K562 (cell line): ENCODE data around the gene MYH6. TPM values are rescaled to one million over a fixed set of nuclear protein-coding genes. Genes with fewer than 3 reads are reported as not detected.

Source experiments
- HDAC3 ChIP-seq: fragments of 450-650 bp; IDR thresholded peaks from 2 replicates; pipeline ENCODE4 v1.6.1; 2018; ENCODE audit warnings: borderline replicate concordance, mild to moderate bottlenecking, moderate library complexity; ENCODE audit not compliant: partially characterized antibody
- MYC ChIP-seq, 2 experiments: fragments of 250-450 bp in 1 of 2; sonication (Bioruptor Pico) in 1 of 2; IDR thresholded peaks; 2 replicates each; pipeline versions ENCODE4 v1.5.1 to v1.6.1; 2012 to 2021; ENCODE audit warnings: low read depth in 2 of 2, borderline replicate concordance in 1 of 2, improper control_type of control experiment in 1 of 2, low read length in 1 of 2, mild to moderate bottlenecking in 1 of 2, moderate library complexity in 1 of 2
- NONO ChIP-seq, 2 experiments: fragments of 200-400 bp in 1 of 2; fragments of 450-650 bp in 1 of 2; formaldehyde crosslinking in 1 of 2; IDR thresholded peaks; 2 replicates each; pipeline ENCODE4 v1.6.1; 2017; ENCODE audit warnings: low read depth in 2 of 2, mild to moderate bottlenecking in 2 of 2, moderate library complexity in 2 of 2, low read length in 1 of 2
- PURB ChIP-seq: sonication (generic); formaldehyde crosslinking; IDR thresholded peaks from 2 replicates; pipeline ENCODE4 v1.9.0; 2021; ENCODE audit warnings: low read depth, mild to moderate bottlenecking, missing genetic modification reagents
- RBBP5 ChIP-seq: fragments of 200-600 bp; sonication (generic); IDR thresholded peaks from 2 replicates; pipeline ENCODE4 v1.6.1; 2012; ENCODE audit warnings: borderline replicate concordance, mild to moderate bottlenecking, low read length, control low read depth, inconsistent platforms; ENCODE audit not compliant: insufficient read depth, poor library complexity, severe bottlenecking
- RFX7 ChIP-seq: fragments of 250-450 bp; sonication (Bioruptor Pico); IDR thresholded peaks from 2 replicates; pipeline ENCODE4 v1.5.1; 2021; ENCODE audit warnings: mild to moderate bottlenecking
- polyA plus RNA-seq, 8 experiments: library from polyadenylated mRNA; depleted of rRNA in 4 of 8; stranded (reverse) in 5 of 8; unstranded in 3 of 8; fragments of >200 nt; fragmentation: Nextera tagmentation in 2 of 8; fragmentation: Illumina TruSeq in 1 of 8; extraction: Ambion mirVana in 2 of 8; extraction: Trizol in 1 of 8; gene quantifications; 2 replicates each; pipeline versions ENCODE4 v1.2.1 to v1.2.3, GENCODE V29; 2011 to 2014; ENCODE audit warnings: inconsistent platforms in 1 of 8, missing spikeins in 1 of 8
- total RNA-seq, 7 experiments: library from RNA; depleted of rRNA in 6 of 7; stranded (reverse); fragments of >200 nt in 6 of 7; fragmentation: Illumina TruSeq in 2 of 7; extraction: Trizol in 2 of 7; gene quantifications; 2 replicates each; pipeline versions ENCODE4 v1.2.1 to v1.2.3, GENCODE V29; 2011 to 2021; ENCODE audit warnings: low replicate concordance in 1 of 7
- TF ChIP-seq, protein P1 (sequence below): fragments of 200-800 bp; sonication (Bioruptor generic); IDR thresholded peaks from 2 replicates; pipeline ENCODE4 v1.6.1; 2017; ENCODE audit warnings: missing genetic modification characterization, missing compliant biosample characterization
- TF ChIP-seq, protein P2 (sequence below): fragments of 450-650 bp; formaldehyde crosslinking; IDR thresholded peaks from 2 replicates; pipeline ENCODE4 v1.4.0; 2022; ENCODE audit warnings: missing genetic modification characterization

MYH6 gene
- total and polyA plus RNA-seq, 9 of the 15 experiments (the other 6 are each of a cell fraction or from before 2014, with no cell fraction given) = not detected

DNA sequence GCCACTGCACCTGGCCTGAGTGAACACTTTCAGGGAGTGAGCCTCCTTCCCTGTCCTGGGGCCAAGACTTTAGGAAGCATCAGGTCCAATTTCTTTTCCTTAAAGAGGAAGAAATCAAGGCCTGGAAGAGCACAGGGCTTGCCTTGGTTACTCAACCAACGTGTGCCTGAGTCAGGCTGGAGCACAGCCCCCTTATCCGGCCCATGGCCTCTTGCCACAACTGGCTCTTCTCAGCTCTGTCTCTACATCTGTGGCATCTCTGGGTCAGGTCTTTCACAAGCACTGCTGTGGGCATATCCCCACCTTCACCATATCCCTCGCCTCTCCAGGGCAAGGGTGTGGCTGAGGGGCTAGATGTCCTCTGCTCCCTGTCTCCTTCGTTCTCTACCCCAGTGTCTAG is 6.8 kb downstream of the MYH6 start (continued):
- TF ChIP-seq RBBP5 (no peak), RFX7 (CRISPR knock-in tag) (no peak), HDAC3 (no peak), NONO (IDR thresholded peaks at IDR 0.05; ENCODE audit: low read depth in 2 of 2, low read length in 1 of 2) (no peak), MYC (IDR thresholded peaks at IDR 0.05; ENCODE audit: low read depth, low read length) (no peak), MYC (CRISPR knock-in tag; IDR thresholded peaks at IDR 0.05; ENCODE audit: borderline replicate concordance, low read depth) (no peak), PURB (CRISPR knock-in tag) (no peak)
- TF ChIP-seq, protein P1, sequence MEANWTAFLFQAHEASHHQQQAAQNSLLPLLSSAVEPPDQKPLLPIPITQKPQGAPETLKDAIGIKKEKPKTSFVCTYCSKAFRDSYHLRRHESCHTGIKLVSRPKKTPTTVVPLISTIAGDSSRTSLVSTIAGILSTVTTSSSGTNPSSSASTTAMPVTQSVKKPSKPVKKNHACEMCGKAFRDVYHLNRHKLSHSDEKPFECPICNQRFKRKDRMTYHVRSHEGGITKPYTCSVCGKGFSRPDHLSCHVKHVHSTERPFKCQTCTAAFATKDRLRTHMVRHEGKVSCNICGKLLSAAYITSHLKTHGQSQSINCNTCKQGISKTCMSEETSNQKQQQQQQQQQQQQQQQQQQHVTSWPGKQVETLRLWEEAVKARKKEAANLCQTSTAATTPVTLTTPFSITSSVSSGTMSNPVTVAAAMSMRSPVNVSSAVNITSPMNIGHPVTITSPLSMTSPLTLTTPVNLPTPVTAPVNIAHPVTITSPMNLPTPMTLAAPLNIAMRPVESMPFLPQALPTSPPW = no peak
- TF ChIP-seq, protein P2, sequence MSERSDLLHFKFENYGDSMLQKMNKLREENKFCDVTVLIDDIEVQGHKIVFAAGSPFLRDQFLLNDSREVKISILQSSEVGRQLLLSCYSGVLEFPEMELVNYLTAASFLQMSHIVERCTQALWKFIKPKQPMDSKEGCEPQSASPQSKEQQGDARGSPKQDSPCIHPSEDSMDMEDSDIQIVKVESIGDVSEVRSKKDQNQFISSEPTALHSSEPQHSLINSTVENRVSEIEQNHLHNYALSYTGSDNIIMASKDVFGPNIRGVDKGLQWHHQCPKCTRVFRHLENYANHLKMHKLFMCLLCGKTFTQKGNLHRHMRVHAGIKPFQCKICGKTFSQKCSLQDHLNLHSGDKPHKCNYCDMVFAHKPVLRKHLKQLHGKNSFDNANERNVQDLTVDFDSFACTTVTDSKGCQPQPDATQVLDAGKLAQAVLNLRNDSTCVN (CRISPR knock-in tag) = no peak
- TF ChIP-seq, all 486 proteins: peak for 0
